CD4-positive, alpha-beta T cell treated with Interleukin-17A for 4 hours (primary cell): ENCODE results near the gene CD164L2.
A peak's percentile ranks its signal among the peaks of the same experiment; 100 is the strongest.
"Not testable (repeated sequence)": the region's sequence is repeated elsewhere in the genome, so short reads cannot be mapped to it uniquely, and the experiment has no call there.

Experiments used
- DNase-seq: peaks from one replicate; pipeline ENCODE4 v3.0.0-alpha.2; 2020; ENCODE audit warnings: mixed read lengths

CD164L2 gene

GRCh38 chr1:27403931-27404330 lies 20.8 kb upstream of the CD164L2 start:
- no peak for DNase-seq

GRCh38 chr1:27403065-27403726 lies 20.1 kb upstream of the CD164L2 start:
- DNase-seq = peak; percentile 44

GRCh38 chr1:27402349-27402754 lies 19.2 kb upstream of the CD164L2 start:
- DNase-seq = peak; percentile 56

DNA sequence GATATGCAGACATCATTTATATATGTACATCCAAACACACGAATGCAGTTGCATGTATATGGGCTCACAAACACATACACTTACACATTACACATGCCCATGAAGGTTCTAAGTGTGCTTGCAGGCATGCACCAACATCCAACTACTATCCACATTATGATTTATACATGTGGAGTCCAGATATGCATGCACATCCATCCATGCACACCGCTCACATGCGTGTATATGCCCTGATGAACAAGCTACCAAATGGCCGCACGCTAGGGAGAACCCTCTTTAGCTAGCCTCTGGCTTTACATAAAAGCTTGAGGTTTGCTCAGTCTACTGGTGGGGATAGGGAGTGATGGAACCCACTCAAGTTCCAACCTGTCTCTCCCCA lies 17.8 kb upstream of the CD164L2 start:
- DNase-seq = no peak

GRCh38 chr1:27400082-27400962 lies 17.2 kb upstream of the CD164L2 start:
- DNase-seq = no peak

- DNase-seq = no peak
Measured at GRCh38 chr1:27399251-27400025, 16.3 kb upstream of the CD164L2 start.

DNA sequence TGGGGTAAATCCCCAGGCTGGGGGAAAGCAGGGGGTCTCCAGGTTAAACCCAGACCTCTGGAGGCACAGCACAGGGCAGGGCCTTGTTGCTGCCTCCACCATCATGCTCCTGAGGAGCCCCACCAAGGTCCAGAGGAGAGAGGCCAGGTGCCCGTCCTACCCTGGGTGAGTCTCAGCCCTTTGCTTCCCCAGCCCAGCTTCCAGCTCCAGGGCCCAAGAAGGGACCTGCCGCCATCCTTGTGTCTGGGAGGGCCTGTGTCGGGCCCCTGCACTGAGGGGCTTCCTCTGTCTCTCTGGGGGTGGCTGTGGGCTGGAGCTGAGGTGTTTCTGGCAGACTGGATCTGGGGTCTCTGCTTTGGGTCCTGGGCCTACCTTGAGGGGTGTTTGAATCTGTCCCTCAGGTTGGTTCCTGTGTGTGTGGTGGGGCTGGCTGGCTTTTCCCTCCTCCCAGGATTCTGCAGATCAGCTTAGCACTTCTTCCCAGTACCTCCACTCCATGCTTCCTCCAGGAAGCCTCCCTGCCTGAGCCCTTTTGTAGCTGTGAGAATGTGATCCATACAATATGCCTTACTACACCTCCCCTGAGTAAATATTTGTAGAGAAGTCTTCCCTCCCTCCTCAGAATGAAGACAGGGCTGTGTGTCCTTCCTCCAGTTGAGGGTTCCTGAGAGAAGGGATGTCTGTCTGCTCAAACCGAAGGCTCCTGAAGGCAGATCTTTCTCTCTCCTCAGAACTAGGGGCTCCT lies 15.4 kb upstream of the CD164L2 start:
- DNase-seq = no peak

DNA sequence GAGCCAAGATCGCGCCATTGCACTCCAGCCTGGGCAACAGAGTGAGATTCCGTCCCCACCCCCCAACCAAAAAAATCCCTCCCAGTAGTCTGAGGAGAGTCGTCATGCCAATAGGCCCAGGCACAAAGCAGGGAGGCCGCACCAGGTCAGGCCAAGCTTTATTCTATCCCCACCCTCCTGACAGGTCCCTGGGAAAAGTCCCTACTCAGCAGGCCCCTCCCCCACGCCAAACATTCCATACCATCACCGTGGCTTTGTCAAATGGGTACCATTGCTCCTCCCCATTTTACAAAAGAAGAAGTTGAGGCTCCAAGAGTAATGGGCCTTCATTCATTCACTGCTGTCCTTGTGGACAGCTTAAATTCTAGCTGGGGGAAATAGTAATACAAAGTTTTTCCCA lies 14.6 kb upstream of the CD164L2 start:
- no peak for DNase-seq

DNA sequence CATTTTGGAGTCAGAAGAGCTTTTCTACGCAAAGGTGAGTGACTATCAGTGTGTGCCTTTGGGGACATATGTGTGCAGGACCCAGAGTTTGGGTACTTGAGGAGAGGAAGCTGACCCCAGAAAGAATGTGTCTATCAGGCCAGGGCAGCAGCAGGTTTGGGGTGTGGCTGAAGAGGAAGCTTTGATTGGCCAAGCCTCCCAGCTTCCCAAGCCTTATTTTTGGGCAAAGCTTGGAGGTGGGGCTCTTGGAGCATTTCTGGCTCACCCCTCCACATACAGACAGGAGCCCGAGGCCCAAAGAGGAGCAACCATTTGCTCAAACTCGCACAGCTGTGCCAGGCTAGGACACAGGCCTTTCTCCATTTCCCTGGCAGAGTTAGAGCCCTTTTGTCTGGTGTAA lies 14.0 kb upstream of the CD164L2 start:
- DNase-seq = no peak

- peak; percentile 83 for DNase-seq
Measured at GRCh38 chr1:27395441-27396195, 12.5 kb upstream of the CD164L2 start.

- DNase-seq = no peak
Measured at GRCh38 chr1:27394925-27395324, 11.8 kb upstream of the CD164L2 start.

DNA sequence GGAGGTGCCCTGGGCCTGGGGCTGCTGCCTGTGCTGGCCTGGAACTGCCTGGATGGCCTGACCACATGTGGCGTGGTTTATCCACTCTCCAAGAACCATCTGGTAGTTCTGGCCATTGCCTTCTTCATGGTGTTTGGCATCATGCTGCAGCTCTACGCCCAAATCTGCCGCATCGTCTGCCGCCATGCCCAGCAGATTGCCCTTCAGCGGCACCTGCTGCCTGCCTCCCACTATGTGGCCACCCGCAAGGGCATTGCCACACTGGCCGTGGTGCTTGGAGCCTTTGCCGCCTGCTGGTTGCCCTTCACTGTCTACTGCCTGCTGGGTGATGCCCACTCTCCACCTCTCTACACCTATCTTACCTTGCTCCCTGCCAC lies 11.1 kb upstream of the CD164L2 start:
- DNase-seq = no peak

- no peak for DNase-seq
Measured at GRCh38 chr1:27393641-27394281, 10.6 kb upstream of the CD164L2 start.

DNA sequence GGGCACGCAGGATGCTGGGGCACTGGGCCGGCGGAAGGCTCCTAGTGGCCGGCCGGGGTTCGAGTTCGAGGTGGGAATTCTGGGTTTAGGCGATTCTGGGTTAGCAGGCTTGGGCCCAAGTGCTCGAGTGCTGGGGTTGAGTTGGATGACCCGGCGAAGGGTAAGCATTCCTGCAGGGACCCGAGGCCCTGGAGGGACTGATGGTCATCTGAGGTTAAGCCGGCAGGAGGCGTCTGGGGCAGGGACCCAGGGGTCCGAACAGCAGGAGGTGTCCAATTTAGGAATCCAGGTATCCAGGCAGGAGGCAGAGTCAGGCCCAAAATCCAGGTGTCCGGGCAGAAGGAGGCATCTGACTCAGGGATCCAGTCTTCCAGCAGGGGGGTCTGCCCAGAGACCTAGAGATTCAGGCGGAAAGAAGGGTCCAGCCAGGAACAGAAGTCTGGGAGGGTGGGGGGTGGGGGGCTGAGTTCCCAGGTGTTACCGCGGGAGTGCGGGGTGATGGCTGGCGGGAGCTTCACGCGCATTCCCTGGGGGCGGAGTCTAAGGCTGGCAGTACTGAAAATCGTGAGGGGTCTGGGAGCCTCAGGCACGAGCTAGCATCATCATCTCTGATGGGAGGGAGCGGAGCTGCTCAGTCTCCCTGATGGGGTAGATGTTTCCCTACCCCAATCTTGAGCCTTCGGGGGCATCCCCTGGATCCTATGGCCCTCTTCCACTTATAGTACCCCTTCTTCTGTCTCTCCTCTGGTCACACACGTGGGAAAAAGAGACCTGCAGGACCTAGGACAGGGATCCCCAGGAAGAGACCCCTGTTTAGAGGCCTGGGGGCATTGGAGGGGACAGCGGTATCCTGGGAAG lies 9.9 kb upstream of the CD164L2 start:
- no peak for DNase-seq

DNA sequence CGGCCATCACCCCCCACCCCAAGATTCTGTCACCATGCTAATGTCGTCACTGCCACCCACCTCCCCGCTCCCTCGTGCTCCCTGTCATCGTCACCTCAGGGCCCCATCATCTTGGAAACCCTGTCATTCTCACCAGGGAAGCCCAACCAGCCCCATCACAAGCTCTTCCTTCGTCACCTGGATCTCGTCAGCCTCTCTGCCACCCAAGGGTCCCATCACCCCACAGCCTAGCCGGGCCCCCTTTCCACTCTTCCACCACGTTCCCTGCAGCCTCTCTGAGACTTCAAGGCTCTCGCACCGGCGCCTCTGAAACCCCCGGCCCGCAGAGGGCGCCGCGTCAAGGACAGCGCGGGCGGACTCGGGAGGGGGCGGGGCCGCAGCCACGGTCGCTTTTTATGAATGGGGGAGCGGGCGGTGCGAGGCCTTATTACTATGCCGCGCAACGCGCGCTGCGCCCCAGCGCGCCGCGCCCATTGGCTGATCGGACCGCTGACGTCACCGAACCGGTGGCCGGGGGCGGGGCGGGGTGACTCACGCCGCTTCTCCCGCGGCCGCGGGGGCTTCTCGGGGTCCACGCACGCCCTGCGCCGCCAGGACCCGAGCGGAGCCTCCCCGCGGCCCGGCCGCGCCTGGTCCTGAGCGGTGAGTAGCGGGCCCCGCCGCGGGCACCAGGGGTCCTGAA lies 9.1 kb upstream of the CD164L2 start, which contains the start of gene GPR3:
GPR3 (plus strand) TSS at position 527 of the 682 bp plus-strand sequence. CDS start 1,177 bp downstream, outside the sequence.
- peak; percentile 96 for DNase-seq

- peak; percentile 41 for DNase-seq
Measured at GRCh38 chr1:27391511-27392095, 8.5 kb upstream of the CD164L2 start.

DNA sequence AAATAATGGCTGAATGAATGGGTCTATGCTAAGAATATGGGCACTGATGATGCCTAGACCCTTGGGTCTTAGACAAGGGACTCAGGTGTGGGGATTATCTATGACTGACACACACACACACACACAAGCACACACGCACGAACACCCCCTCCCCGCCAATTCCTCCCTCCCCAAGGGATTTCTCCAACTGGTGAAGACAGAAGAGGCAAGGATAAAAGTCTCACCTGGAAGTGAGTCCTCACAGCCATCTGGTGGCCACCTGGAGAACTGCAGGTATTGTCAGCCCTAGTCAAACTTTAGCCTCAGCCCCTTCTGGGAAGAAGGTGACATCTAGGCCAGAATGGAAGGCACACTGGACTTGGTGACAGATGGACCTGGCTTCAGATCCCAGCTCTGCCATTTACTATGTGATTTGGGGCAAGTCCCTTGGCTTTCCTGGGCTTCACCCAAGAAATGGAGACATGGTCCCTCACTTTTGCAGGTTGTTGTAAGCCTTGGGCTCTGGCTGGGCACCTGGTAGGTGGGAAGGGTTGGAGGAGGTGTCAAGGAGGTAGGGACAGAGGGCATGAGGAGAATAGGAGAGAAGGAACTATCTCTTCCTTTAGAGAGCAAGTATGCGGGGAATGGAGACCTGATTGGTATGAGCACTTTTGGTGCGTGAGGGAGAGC lies 5.3 kb upstream of the CD164L2 start:
- peak; percentile 86 for DNase-seq

- DNase-seq = not testable (repeated sequence)
Measured at GRCh38 chr1:27384797-27385196, 1.7 kb upstream of the CD164L2 start.

DNA sequence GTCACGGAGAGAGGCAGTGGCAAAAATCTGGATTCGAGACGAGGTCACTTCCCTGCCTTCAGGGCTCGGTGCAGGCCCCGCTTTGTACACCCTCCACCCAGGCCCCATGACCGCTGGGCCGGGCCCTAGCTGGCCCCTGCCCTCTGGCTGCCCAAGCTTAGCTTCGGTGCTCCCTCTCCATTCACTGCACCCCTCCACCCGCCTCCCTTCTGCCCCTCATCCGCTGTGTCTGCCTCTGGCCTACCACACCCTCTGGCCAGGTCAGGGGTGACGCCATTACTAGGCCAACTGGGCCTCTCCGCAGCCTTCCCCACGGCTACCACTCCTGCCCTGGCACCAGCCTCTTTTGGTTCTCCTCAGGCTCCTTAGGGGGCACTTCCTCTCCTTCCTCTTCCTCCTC lies 528 bp upstream of the CD164L2 start:
- no peak for DNase-seq
